Measurements from ENCODE around the gene SH3PXD2A.

SH3PXD2A gene

GRCh38 chr10:103746598-103746997 lies 108.8 kb downstream of the SH3PXD2A start:
- Histone ChIP-seq H3K9me3 (no peaks in the 10 kb centered on the region), H3K27ac (no peak overlapping the region), H3K27me3 (no peaks in the 10 kb centered on the region), H3K36me3 (no peaks in the 10 kb centered on the region), H3K4me1 (ENCODE audit: control insufficient read depth in 1 of 2, insufficient read depth in 1 of 2, low read depth in 1 of 2, low read length in 1 of 2) (no peaks in the 10 kb centered on the region), H3K4me3 (ENCODE audit: low read depth in 1 of 2, low read length in 1 of 2) (no peak overlapping the region)
- no peak for TF ChIP-seq CTCF (IDR thresholded peaks at IDR 0.05)

GRCh38 chr10:103745341-103746247 lies 109.8 kb downstream of the SH3PXD2A start:
- no peaks in the 10 kb centered on the region for H3K27me3 ChIP-seq
- no peaks in the 10 kb centered on the region for H3K4me1 ChIP-seq (ENCODE audit: control insufficient read depth in 1 of 2, insufficient read depth in 1 of 2, low read depth in 1 of 2, low read length in 1 of 2)
- no peak for TF ChIP-seq CTCF (IDR thresholded peaks at IDR 0.05)
- H3K36me3 ChIP-seq = no peaks in the 10 kb centered on the region
- H3K4me3 ChIP-seq (ENCODE audit: low read depth in 1 of 2, low read length in 1 of 2) = no peak overlapping the region
- no peak overlapping the region for H3K27ac ChIP-seq
- H3K9me3 ChIP-seq = no peaks in the 10 kb centered on the region

- TF ChIP-seq CTCF (IDR thresholded peaks at IDR 0.05) = no peak
- Histone ChIP-seq H3K27me3 (no peaks in the 10 kb centered on the region), H3K9me3 (no peaks in the 10 kb centered on the region), H3K27ac (no peak overlapping the region), H3K36me3 (no peaks in the 10 kb centered on the region), H3K4me1 (ENCODE audit: control insufficient read depth in 1 of 2, insufficient read depth in 1 of 2, low read depth in 1 of 2, low read length in 1 of 2) (no peaks in the 10 kb centered on the region), H3K4me3 (ENCODE audit: low read depth in 1 of 2, low read length in 1 of 2) (no peak overlapping the region)
Measured at GRCh38 chr10:103742824-103743223, 112.6 kb downstream of the SH3PXD2A start.

- Histone ChIP-seq H3K36me3 (no peaks in the 10 kb centered on the region), H3K27me3 (no peaks in the 10 kb centered on the region), H3K9me3 (no peaks in the 10 kb centered on the region), H3K4me3 (ENCODE audit: low read depth in 1 of 2, low read length in 1 of 2) (no peak overlapping the region), H3K4me1 (ENCODE audit: control insufficient read depth in 1 of 2, insufficient read depth in 1 of 2, low read depth in 1 of 2, low read length in 1 of 2) (no peaks in the 10 kb centered on the region), H3K27ac (no peak overlapping the region)
- no peak for TF ChIP-seq CTCF (IDR thresholded peaks at IDR 0.05)
Measured at GRCh38 chr10:103740611-103741010, 114.8 kb downstream of the SH3PXD2A start.

GRCh38 chr10:103739039-103739764 lies 116.2 kb downstream of the SH3PXD2A start:
- TF ChIP-seq CTCF (IDR thresholded peaks at IDR 0.05) = no peak
- Histone ChIP-seq H3K27ac (no peak overlapping the region), H3K4me3 (ENCODE audit: low read depth in 1 of 2, low read length in 1 of 2) (no peak overlapping the region), H3K36me3 (no peaks in the 10 kb centered on the region), H3K4me1 (ENCODE audit: control insufficient read depth in 1 of 2, insufficient read depth in 1 of 2, low read depth in 1 of 2, low read length in 1 of 2) (no peaks in the 10 kb centered on the region), H3K27me3 (no peaks in the 10 kb centered on the region), H3K9me3 (no peaks in the 10 kb centered on the region)

Measured in neutrophil (primary cell).